Heart left ventricle (tissue), 13 donors: ENCODE results near the gene PPP2R2D.

Experiments
- CTCF ChIP-seq, 12 donors: fragments of 200-600 bp; sonication (generic) in 4 of 12; IDR thresholded peaks; one replicate each; pipeline versions ENCODE4 v1.5.0 to v1.8.0; 2018 to 2022; ENCODE audit warnings: antibody characterized with exemption in 12 of 12, mild to moderate bottlenecking in 5 of 12
- POLR2A ChIP-seq, 2 donors: fragments of 450-650 bp; IDR thresholded peaks; one replicate each; pipeline ENCODE4 v1.6.1; 2017; ENCODE audit warnings: antibody characterized with exemption in 2 of 2, mild to moderate bottlenecking in 2 of 2, moderate library complexity in 2 of 2
- donor health status: ischemic (EF 13 %, LVEDD 7.1; RV severe dilation, severe dysfunction).
- donor health status: DM: no; HTN: yes; CAD: no.
- donor health status: DM: no; HTN: no; CAD: no.
- donor health status: ischemic (EF 25% LVEDD 6.9; RV normal size, moderate dysfunction).
- donor health status: ischemic (EF 25% LVEDD 5.7; RV mildly dilated, moderate dysfunction).
- donor health status: ischemic (EF 35%, LVEDD 5.7; RV mildly dilated, moderate dysfunction).
- donor health status: nonischemic (EF 11% LVEDD 7.7; RV severe dilation, severe dysfunction).
- donor health status: DM: yes; HTN: yes; CAD: no.
- donor health status: PGD.
- donor health status: ischemic (EF 29% LVEDD 5.4; RV normal size, mild dysfunction).
- donor health status: nonischemic (EF 23%, LVEDD 6.1; RV moderate dilation, normal function).

GRCh38 chr10:131933696-131934086 is 32.9 kb downstream of the PPP2R2D start:
- TF ChIP-seq POLR2A (IDR thresholded peaks at IDR 0.05) (no peak), CTCF (IDR thresholded peaks at IDR 0.05) (no peak)
